ENCODE results near the gene GAL3ST1.

GRCh38 chr22:30596199-30596598, 21.7 kb upstream of the GAL3ST1 start:
- no peak for TF ChIP-seq CTCF (conservative IDR thresholded peaks at IDR 0.05 in 1 of 2, IDR thresholded peaks at IDR 0.05 in 1 of 2; ENCODE audit: extremely low read depth in 1 of 2, insufficient read depth in 1 of 2, low read depth in 1 of 2, low read length in 2 of 2)
- TF ChIP-seq EZH2 (IDR thresholded peaks at IDR 0.05; ENCODE audit: borderline replicate concordance, low read length): no peak
